ENCODE measurements around the gene IRS2.

IRS2 gene

DNA sequence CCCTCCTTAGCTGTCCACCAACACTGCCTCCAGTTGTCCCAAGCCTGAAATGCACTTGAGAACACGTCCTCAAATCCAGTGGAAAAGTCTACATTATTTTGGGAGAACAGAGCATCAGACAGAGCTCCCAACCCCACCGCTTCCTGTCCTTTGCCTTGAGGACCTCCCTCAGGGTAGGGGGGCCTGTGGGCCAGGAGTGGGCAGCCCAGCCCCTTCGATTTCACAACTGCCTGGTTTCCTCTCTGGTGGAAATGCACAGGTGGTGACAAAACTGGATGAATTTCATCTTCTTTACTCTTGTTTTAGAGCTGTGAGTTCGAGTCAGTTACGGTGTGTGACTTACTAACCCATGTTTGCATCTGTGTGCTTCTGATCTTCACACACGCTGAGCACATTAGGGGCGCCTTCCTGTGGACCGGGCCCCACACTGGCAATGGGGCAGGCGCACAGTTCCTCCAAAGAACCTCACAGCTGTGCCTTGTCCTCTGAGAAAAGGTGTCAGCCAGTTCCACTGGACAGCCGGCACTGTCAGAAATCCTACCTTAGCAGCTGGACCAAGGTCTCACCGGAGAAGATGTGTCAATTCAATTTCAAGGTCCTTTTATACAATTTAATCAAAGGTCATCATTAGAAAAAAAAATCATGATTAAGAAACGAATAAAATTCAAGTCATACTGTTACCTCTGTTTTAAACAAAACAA lies 80.2 kb downstream of the IRS2 start:
- DNase-seq (ENCODE audit: low read depth in 2 of 2), result no peak

DNA sequence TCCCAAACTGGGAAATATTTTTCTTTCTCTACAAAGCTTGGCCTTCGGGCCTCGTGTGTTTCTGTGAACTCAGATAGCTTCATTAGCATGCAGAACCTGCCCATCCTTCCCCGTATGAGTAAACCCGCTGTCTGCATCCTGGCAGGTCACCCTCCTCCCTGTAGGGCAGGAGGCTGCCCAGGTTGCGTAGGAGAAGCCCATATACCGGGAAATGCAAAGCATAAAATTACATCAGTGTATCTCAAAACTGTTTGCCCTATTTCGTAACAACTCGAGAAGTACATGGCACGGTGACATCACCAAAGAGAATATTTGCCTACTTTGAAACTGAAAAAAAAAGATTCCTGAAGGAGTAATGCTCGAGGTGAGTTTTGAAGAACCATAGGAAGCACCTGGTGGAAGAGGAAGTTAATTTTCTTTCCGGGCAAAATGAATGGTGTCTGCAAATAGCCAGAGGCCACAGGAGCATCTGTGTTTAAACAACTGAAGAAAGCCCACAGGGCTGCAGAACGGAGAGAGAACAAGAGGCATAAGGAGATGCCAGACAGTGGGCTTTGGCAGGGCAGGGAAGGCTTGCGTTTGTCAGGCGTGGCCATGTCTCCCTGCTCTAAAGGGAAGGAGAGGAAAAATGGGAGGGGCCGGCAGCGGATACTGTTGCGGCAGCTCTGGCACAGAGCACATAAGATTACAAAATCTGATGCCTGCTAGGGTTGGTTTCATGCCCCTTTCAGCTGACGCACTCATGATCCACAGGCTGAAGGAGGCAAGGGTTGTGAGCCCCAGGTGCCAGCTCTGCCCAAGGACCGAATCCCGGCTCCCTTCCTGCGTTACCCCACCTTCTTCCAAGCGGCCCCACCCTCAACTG lies 81.4 kb downstream of the IRS2 start:
- no peak for DNase-seq (ENCODE audit: low read depth in 2 of 2)

DNA sequence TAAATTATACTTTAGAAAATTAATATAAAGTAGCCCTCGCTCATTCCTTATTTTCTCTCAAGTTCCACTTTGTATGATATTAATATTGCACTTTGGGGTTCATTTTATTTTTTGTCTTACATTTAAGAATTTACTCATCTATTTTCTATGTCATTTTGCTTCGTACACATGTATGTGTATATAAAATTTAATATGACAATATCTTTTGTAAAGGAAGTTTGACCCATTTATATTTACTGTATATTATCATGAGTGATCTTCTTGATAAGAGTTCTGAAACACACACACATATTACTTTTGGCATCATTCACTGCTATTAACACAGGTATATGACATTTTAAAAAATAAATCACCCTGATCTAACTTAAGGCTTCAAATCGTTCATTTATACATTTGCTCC lies 83.1 kb downstream of the IRS2 start:
- DNase-seq (ENCODE audit: low read depth in 2 of 2), result no peak

Data from stimulated activated CD4-positive, alpha-beta T cell treated with anti-CD3 and anti-CD28 coated beads, Interleukin-4, amount 100 ng/mL, for 48 hours (primary cell).